ENCODE results near the gene KRTAP21-1.
"Not testable (repeated sequence)": the region's sequence is repeated elsewhere in the genome, so short reads cannot be mapped to it uniquely, and the experiment has no call there.

KRTAP21-1 gene

GRCh38 chr21:30755328-30755727 lies at the start of gene KRTAP21-1:
TSS of gene KRTAP21-1 (minus strand) at chr21:30755428. CDS start at chr21:30755378, 50 bp downstream.
- DNase-seq, result not testable (repeated sequence)

GRCh38 chr21:30800605-30801004 lies 45.4 kb upstream of the KRTAP21-1 start:
- no peak for DNase-seq

- DNase-seq, result no peak
Observed at GRCh38 chr21:30793581-30794314, 38.5 kb upstream of the KRTAP21-1 start.

- DNase-seq, result no peak
Observed at GRCh38 chr21:30779249-30779648, 24.0 kb upstream of the KRTAP21-1 start.

- DNase-seq, result no peak
Observed at GRCh38 chr21:30769724-30770431, 14.7 kb upstream of the KRTAP21-1 start.

- DNase-seq, result no peak
Observed at GRCh38 chr21:30760776-30761175, 5.5 kb upstream of the KRTAP21-1 start.

- no peak for DNase-seq
Observed at GRCh38 chr21:30758306-30758705, 3.1 kb upstream of the KRTAP21-1 start.

GRCh38 chr21:30747159-30747558 lies 8.1 kb downstream of the KRTAP21-1 start, which contains the start of gene KRTAP21-2:
TSS of gene KRTAP21-2 (minus strand) at chr21:30747259. CDS start at chr21:30747202, 57 bp downstream.
- DNase-seq, result no peak

GRCh38 chr21:30740462-30740861 lies 14.8 kb downstream of the KRTAP21-1 start:
- no peak for DNase-seq

- DNase-seq, result no peak
Observed at GRCh38 chr21:30733026-30733425, 22.2 kb downstream of the KRTAP21-1 start.

GRCh38 chr21:30726726-30727125 lies 28.5 kb downstream of the KRTAP21-1 start:
- no peak for DNase-seq

- DNase-seq, result no peak
Observed at GRCh38 chr21:30719401-30719800, 35.8 kb downstream of the KRTAP21-1 start.

GRCh38 chr21:30718239-30718909 lies 36.9 kb downstream of the KRTAP21-1 start, which contains the start of gene KRTAP21-3:
TSS of gene KRTAP21-3 (minus strand) at chr21:30718777. CDS start at chr21:30718759, 18 bp downstream.
- DNase-seq, result no peak

GRCh38 chr21:30717105-30717504 lies 38.1 kb downstream of the KRTAP21-1 start:
- no peak for DNase-seq

- no peak for DNase-seq
Observed at GRCh38 chr21:30714946-30715345, 40.3 kb downstream of the KRTAP21-1 start.

- no peak for DNase-seq
Observed at GRCh38 chr21:30714456-30714855, 40.8 kb downstream of the KRTAP21-1 start.

- no peak for DNase-seq
Observed at GRCh38 chr21:30713766-30714165, 41.5 kb downstream of the KRTAP21-1 start.

- DNase-seq, result no peak
Observed at GRCh38 chr21:30710499-30710898, 44.7 kb downstream of the KRTAP21-1 start.

GRCh38 chr21:30707409-30707808 lies 47.8 kb downstream of the KRTAP21-1 start:
- no peak for DNase-seq

Data from NCI-H82 (cell line).